HG03095 (cell line): ENCODE measurements around the gene CIDEA.
"Not testable (repeated sequence)": the region's sequence is repeated elsewhere in the genome, so short reads cannot be mapped to it uniquely, and the experiment has no call there.

ENCODE experiments used
- ATAC-seq: cut with Tn5 transposase; IDR thresholded peaks from one replicate; pipeline ENCODE4 v1.9.1; 2021; ENCODE audit warnings: moderate library complexity; ENCODE audit not compliant: unreplicated experiment

Gene CIDEA, protein sequence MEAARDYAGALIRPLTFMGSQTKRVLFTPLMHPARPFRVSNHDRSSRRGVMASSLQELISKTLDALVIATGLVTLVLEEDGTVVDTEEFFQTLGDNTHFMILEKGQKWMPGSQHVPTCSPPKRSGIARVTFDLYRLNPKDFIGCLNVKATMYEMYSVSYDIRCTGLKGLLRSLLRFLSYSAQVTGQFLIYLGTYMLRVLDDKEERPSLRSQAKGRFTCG

DNA sequence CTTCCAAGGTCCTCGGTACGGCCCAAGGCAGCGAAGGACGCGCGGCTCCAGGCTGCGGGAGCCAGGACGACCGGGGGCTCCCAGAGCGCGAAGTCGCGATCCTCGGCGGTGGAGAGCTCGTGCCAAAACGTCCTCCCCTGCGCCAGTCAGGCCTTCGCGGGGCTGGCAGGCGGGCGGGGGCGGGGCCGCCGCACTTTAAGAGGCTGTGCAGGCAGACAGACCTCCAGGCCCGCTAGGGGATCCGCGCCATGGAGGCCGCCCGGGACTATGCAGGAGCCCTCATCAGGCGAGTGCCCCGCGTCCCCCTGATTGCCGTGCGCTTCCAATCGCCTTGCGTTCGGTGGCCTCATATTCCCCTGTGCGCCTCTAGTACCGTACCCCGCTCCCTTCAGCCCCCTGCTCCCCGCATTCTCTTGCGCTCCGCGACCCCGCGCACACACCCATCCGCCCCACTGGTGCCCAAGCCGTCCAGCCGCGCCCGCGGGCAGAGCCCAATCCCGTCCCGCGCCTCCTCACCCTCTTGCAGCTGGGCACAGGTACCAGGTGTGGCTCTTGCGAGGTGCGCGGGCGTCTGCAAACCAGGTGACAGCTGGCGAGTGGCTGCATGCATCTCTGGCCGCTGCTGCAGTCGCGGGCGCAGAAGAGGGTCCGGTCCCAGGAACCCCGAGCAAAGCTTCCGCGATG, at the start of gene CIDEA:
Gene CIDEA (plus strand): TSS at position 226 of the 684 bp plus-strand sequence. CDS start 23 bp downstream, at position 249.
- ATAC-seq: no peak

DNA sequence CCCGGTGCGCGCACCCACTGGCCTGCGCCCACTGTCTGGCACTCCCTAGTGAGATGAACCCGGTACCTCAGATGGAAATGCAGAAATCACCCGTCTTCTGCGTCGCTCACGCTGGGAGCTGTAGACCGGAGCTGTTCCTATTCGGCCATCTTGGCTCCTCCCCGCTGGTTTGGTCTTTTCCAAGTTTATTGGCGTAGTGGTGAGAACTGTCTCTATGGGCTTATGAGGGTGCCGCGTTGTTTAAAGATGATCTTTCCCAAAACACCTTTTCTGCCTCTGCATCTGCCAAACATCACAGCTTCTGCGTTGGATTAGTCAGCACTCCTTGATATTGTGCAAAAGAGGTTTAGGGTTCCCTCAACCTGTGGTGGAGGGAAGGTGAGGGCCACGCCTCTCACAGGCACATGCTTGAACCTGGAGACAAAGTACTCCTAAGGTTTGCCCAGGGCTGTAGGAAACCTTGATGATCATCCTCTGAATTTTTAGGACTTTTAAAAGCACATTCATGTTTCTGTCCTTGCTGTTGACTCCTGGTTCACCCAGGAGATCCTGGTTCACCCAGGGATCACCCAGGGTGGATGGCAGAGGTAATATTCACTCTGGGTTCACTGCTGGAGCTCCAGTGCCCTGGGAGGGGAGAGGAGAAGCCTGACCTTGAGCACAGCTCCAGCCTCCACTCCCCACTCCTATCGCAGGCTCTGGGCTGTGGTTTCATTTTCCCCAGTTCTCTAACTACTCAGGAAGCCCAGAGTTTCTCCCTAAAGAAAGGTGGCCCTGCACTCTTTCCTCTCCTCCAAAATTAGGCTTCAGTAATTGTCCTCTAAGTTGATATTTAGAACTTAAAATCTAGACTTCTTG, 45.6 kb upstream of the CIDEA start:
- not testable (repeated sequence) for ATAC-seq

DNA sequence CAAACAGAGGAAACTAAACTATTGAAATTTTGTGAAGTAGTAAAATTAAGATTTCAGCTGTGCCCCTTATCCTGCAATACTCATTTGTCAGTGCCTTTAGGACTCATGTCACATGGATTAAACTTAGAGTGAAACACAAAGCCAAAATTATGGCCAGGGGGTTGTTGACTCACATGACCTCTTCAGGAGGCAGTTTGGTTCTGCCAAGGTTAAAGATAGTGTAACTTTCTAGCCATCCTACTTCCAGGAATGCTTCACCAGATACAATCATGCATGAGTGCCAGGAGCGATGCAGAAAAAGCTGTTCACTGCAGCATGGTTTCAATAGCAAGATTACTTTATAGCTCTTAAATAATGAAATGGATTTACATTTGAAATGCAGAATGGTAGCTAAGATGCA, 41.9 kb upstream of the CIDEA start:
- not testable (repeated sequence) for ATAC-seq

DNA sequence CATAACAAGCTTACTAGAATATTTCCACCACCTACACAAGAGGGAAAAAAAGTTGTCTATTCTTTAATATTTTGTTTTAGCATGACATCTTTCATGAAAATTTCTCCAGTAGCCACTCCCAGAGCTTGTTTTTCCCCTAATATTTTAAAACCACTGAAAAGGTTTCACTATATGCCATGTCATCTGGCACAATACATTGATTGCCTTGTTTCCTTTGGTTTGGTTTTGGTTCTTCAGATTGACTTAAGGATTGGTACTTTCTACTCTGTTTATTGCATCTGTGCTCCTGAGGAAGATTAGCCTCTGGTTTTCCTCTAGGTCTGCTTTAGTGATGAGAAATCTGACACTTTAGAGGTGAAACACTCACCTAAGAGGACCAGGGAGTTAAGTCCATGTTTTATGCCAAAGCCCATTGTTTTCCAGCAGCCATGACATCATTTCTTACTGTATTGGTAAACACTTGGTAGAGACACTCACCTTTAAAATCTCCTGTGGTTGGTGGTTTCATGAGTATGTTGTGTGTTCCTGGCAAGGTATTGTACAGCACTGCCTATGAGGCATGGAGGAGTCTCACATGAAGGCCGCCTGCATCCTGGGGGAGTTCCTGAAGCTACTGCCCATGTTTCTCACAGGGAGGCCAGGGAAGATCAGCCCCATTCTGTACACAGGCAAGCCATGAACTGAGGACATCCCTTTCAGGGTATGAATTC, 39.7 kb upstream of the CIDEA start:
- ATAC-seq: not testable (repeated sequence)

DNA sequence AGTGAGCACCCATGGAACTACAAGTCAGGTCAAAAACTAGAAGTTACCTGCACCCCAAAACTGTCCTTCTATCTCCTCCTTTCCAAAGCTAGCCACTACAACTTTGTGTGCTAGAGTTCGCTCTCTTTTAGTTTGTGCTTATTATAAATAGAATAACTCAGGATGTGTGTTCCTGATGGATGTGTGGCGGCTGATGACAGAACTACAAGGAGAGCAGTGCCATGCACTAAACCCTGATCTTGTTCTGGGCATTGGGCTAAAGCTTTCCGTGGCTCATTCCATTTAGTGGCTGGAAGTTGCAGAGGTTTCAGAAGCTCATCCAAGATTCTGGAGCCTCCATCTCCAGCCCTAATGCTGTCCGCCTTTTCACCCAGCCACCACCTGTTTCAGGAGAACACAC, 37.7 kb upstream of the CIDEA start:
- not testable (repeated sequence) for ATAC-seq

DNA sequence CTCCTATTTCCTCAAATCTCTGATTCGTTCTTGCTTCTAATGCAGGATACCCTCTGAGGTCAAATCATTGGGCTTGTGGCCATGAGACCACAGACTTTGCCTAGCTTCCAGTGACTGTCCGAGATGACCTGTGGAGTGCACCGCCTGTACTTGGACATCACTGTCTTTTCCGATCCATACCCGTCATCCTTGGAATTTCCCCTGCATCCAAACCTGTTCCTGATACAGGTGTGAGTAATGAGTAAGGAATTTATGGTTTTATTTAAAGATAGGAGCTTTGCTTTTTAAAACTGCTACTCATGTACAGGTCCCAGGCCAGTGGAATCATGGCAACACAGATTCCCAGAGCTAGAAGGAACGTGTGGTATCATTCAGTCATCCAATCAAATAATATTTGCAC, 35.6 kb upstream of the CIDEA start:
- not testable (repeated sequence) for ATAC-seq

DNA sequence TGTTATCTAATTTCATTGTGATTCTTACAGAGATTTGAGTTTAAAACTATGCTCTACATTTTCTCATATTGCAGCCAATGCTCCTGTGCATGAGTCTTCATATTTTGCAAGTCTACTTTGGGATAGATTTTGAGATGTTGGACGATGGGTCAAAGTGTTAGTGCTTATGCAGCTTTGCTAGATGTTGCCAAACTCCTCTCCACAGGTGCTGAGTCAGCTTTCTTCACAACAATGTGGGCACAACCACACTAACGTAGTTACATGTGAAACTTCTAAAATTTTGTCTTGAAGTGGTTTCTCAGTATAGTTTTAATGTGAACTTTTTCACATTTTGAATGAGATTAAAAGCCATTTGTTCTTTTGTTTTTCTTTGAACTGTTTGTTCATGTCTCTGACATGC, 32.1 kb upstream of the CIDEA start:
- not testable (repeated sequence) for ATAC-seq

DNA sequence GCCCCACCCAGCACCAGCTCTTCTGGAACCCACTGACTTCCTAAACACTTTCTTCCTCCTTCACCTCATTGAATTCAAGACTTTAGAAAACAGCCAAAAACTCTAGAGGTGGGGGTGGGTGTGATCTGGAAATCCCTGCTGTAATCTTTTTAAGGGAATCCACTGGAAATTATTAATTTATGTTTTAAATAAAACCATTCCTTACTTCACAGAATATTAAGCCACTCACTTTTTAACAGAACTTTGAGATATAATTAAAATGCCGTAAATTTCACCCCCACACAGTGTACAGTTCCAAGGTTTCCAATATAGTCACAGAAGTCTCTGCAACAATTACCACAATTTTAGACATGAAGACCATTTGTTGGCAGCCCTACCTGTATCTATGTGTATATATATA, 30.8 kb upstream of the CIDEA start:
- not testable (repeated sequence) for ATAC-seq

DNA sequence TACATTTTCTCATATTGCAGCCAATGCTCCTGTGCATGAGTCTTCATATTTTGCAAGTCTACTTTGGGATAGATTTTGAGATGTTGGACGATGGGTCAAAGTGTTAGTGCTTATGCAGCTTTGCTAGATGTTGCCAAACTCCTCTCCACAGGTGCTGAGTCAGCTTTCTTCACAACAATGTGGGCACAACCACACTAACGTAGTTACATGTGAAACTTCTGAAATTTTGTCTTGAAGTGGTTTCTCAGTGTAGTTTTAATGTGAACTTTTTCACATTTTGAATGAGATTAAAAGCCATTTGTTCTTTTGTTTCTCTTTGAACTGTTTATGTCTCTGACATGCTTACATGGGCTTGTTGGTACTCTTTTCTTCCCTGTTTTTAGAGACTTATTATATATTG, 27.4 kb upstream of the CIDEA start:
- ATAC-seq: not testable (repeated sequence)

DNA sequence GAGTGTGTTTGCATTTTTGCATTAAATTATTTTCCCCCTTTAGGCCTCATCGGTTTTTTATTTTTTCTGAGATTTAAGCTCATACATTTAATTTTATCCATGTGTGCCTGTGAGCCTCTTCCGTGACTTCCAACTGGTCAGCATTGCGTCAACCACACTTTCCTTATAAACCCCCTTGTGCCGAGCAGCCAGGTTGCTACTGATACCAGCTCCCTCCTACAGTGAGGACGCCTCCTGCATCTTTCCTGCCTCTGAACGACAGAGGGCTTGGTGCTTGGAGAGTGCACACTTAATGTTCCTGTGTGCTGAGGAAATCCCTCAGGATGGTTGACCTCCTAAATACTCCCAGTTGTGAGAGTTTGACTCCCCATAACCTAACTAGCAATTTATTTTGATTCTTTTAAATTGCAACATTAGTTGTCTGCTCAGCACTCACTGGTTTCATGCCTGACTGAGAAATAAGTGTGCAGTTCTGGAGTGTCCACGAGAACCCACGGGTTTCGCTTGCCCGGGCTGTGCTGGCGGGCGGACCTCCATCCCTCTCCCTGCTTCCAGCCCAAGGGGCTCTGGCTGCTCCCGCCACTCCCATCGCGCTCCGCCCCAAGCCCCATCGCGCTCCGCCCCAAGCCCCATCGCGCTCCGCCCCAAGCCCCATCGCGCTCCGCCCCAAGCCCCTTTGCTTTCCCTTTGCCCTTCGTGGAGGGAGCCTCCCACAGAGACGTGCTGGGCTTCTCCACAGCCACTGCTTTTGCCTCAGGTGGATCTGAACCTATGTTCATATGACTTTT, 26.6 kb upstream of the CIDEA start:
- ATAC-seq: not testable (repeated sequence)

DNA sequence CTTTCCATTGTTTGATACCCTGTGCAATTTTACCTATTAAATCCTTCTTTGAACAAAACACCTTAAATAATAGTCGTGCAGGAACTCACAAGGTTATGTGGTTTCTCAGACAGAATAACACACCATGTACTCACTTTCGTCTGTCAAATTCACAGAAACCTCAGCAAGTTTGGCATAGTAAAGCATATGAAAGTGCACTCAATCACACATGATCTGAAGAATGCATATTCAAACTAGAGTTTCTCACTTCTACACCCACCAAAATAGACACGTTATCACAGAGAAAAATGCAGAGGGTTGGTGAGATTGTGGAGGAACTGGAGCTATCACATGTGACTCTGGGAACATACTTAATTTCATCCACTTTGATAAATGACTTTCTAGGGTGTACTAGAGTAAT, 25.9 kb upstream of the CIDEA start:
- not testable (repeated sequence) for ATAC-seq

DNA sequence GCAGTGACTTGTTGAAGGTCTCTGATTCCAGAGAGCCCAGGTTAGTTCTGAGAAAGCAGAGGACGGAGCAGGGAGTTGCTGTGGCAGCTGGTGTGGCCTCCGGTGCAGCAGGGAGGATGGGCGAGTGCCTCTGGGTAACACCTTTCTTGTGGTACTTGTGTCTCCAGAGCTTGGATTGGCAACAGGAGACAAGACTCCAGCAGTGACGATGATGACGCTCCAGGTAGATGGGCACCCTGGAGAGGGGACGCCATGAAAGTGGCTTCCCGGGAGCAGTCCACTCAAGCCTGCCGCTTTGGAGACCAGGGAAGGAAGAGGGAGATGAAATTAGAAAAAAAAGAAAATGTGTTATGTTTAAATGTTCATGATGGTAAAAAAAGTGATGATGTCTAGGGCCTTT, 23.6 kb upstream of the CIDEA start:
- not testable (repeated sequence) for ATAC-seq

DNA sequence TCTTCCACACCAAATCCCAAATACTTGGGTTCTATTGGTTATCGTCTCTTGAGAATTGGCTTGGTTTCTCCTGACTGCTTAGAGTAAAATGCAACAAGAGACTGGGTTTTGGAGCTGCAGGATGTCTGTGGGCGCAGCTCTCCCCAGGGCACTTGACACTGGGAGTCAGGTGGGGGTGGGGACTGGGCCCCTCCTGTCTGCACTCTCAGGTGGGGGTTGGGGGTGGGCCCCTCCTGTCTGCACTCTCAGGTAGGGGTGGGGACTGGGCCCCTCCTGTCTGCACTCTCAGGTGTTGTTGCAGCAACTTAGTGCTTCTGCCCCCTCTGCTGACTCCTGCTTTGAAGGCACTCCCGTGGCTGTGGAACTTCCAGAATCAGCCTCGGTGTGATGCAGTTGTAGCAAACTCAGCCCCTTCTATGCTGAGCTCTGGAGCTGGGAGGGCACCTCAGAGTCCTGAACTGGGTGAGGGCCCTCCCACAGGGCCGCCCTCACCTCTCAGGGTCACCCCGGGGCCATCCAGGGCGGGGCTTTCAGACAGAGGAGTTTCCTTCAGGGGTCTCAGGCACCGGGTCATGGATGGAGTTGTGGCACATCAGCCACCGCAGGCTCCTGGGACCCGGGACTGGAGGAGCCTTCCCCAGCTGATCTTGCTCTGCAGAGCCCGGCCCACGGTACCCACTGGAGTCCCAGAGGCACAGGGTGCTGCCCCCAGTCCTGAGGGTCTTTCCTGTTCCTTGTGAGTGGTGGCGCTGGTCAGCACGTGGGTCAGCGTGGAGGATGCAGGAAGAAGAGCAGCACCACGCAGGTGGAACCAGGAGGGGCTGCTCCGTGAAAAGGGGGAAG, 22.9 kb upstream of the CIDEA start:
- ATAC-seq: no peak

DNA sequence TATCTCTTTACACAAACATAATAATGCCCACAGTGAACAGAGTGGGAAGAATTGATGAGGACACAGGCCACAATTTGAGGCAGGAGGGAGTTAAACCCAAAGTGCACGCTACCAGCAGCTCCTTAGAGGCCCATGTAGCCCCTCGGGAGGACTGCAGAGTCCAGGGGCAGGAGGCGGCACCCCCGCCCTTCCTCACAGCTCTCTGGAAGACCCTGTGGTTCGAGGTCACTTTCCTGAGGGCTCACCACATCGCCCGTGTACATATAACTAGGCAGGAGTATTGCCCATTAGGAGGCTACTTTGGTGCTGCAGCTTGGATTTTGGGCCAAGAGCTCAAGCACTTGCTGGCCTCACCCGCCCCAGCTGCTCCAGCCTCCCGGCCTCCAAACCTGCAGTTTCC, 22.2 kb upstream of the CIDEA start:
- ATAC-seq: no peak

DNA sequence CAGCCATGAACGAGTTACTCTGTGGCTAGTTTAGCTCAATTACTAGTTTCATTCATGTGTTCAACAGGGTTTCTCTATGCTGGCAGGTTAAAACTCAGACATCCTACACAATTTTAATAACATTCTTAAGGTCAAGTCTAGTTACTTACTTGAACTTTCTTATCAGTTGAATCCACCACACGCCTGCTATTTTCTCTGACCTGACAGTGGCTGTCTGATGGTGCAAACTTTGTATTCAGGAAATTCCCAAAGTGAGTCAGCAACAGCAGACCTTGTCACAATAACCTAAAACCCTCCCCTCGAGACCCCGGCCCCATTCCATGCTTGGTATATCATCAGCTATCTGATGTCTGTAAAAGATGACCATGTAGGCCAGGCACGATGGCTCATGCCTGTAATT, 20.8 kb upstream of the CIDEA start:
- no peak for ATAC-seq

DNA sequence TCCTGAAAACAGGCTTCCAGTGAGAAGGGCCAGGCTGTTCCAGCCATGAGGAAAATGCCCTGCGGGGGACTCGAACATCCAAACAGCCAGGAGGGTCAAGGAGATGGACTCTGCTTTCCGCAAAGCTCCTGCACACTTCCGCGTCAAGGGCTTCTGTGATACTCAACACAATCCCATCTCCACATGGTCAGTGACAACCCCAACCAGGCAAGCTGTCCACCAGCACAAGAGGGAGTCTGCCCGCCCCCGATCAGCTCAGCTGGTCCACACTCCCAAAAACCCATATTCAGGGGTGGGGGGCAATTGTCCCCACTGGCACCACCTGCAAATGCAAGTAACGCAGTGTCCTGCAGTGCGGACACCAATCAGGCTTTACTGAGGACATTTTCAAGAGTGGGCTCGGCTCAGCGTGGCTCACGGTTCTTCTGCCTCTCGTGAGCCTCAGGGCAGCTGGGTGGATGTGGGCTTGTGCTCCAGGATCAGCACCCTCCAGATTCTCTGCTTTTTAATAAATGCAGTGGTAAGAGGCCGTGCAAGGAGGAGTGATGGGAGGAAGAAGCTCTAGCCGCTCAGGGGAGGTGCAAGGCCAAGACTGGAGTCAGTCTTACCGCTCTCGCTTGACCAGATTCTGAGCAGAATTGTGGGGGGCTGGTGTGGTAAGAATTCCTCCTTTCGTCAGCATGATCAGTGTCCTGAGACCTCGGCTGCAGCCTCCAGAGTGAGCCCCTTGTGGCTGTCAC, 19.5 kb upstream of the CIDEA start:
- ATAC-seq: no peak

DNA sequence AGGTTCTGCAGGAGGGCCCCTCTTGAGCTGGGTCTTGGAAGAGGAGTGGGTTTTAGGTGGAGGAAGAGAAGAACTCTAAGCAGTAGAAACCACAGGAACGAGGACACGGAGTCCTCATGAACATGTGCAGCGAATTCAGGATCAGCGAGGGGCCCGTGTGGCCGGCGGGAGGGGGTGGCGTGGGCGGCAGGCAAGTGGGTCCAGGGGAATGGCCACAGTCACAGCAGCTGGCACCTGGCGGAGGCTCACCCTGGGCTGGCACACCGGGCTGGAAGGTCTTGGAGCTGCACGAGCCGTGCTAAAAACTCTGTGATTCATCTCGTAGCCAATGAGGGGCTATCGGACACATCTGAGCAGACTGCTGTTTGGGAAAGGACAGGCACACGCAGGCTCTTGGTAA, 18.0 kb upstream of the CIDEA start:
- no peak for ATAC-seq

DNA sequence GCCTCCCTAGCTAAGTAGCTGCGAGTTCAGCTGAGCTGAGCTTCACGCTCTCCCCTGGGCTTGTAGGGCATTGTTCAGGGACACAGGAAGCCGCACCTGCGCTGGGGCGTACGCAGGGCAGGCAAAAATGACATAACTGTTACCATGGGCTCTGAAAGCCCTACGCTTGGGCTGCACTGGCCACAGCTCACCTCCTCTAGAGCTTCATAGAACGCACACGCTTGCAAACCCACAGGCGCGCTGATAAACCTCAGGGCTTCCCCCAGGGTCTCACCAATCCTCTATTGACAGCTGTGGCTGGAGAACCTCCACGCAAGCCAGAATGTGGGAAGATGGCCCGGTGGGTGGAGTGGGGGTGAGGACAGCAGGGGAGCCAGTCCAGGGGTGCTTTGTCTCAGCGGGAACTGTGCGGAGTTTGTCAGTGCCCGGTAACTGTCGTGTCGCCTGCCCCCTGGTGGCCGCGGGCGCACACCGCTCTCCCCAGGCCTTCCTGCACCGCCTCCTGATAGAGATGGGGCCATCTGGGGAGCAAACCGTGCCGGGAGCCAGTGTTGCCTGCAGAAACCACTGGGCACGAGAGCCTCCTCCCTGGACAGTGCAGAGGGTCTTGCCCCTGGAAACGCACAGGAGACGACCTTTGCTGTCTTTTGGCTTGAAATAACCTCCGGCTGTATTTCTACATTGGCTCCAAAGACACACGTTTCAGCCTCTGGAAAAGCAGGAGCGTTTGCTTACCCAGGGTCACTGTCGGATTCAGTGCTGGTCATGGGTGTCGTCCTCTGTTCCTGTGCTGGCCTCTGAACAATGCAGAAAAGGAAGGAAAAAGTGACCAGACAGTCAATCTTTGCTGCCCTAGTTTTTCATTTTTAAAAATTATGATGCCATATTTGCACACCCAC, 17.0 kb upstream of the CIDEA start:
- peak; percentile 82 for ATAC-seq
